PC-3 (cell line): ENCODE results near the gene ABCA3. TPM values are rescaled to one million over a fixed set of nuclear protein-coding genes. Genes with fewer than 3 reads are reported as not detected.
A peak's percentile ranks its signal among the peaks of the same experiment; 100 is the strongest.

ENCODE experiments used
- ATAC-seq: fragments of 200-7000 bp; cut with Tn5 transposase; 2 replicates; pipeline ENCODE4 v1.9.1; 2020; ENCODE audit warnings: mild to moderate bottlenecking, moderate library complexity
- BruUV-seq: library from RNA; stranded (reverse); fragments of 400-500 nt; replicated peaks from 2 replicates; lab custom pipeline; 2021; lab: Mats Ljungman, UMichigan
- CTCF ChIA-PET: fragments of 300-600 bp; sonication (Branson Sonifier 250); formaldehyde crosslinking; loops from one replicate; lab custom pipeline; 2022; ENCODE audit warnings: antibody characterized with exemption; lab: Charles Lee
- POLR2A ChIA-PET: fragments of 300-600 bp; sonication (Branson Sonifier 250); formaldehyde crosslinking; loops from one replicate; lab custom pipeline; 2022; ENCODE audit warnings: antibody characterized with exemption; ENCODE audit not compliant: unreplicated experiment; lab: Charles Lee
- DNase-seq: peaks from one replicate; pipeline ENCODE4 v3.0.0-alpha.2; 2015
- H2AFZ ChIP-seq: fragments of 300-600 bp; sonication (generic); 2 replicates; pipeline ENCODE4 v1.6.0; 2016; ENCODE audit warnings: antibody characterized with exemption, low read length
- H3F3A ChIP-seq: fragments of 300-600 bp; sonication (generic); one replicate; pipeline ENCODE4 v1.6.0; 2017; ENCODE audit warnings: antibody characterized with exemption, low read length, control low read depth, mild to moderate bottlenecking; ENCODE audit not compliant: unreplicated experiment
- H3K27ac ChIP-seq: fragments of 300-600 bp; sonication (generic); 2 replicates; pipeline ENCODE4 v1.5.1; 2016; ENCODE audit warnings: mild to moderate bottlenecking, low read length
- H3K27me3 ChIP-seq: fragments of 300-600 bp; sonication (generic); 2 replicates; pipeline ENCODE4 v1.6.1; 2016; ENCODE audit warnings: low read length, mixed read lengths
- H3K36me3 ChIP-seq: fragments of 300-600 bp; sonication (generic); 2 replicates; pipeline ENCODE4 v1.6.1; 2016; ENCODE audit warnings: low read depth, mixed run types, low read length, mixed read lengths
- H3K4me1 ChIP-seq: fragments of 300-600 bp; sonication (generic); 2 replicates; pipeline ENCODE4 v1.5.1; 2016; ENCODE audit warnings: low read length; ENCODE audit not compliant: insufficient read depth
- H3K4me2 ChIP-seq: fragments of 300-600 bp; sonication (generic); 2 replicates; pipeline ENCODE4 v1.6.0; 2016; ENCODE audit warnings: low read length
- H3K4me3 ChIP-seq: fragments of 300-600 bp; sonication (generic); 2 replicates; pipeline ENCODE4 v1.5.1; 2016; ENCODE audit warnings: mild to moderate bottlenecking, low read length, mixed read lengths
- H3K79me2 ChIP-seq: fragments of 300-600 bp; sonication (generic); 2 replicates; pipeline ENCODE4 v1.6.1; 2017; ENCODE audit warnings: low read length, mixed read lengths
- H3K9ac ChIP-seq: fragments of 300-600 bp; sonication (generic); 2 replicates; pipeline ENCODE4 v1.6.0; 2016; ENCODE audit warnings: mild to moderate bottlenecking, low read length
- H3K9me2 ChIP-seq: fragments of 300-600 bp; sonication (generic); replicated peaks from 2 replicates; pipeline ENCODE4 v1.6.1; 2016; ENCODE audit warnings: mixed run types, low read length, mixed read lengths
- H3K9me3 ChIP-seq: fragments of 300-600 bp; sonication (generic); 2 replicates; pipeline ENCODE4 v1.6.1; 2016; ENCODE audit warnings: low read length, mixed read lengths
- H4K20me1 ChIP-seq: fragments of 300-600 bp; sonication (generic); 2 replicates; pipeline ENCODE4 v1.6.1; 2016; ENCODE audit warnings: low read length, mixed read lengths
- CTCF ChIP-seq: fragments of 300-600 bp; sonication (generic); conservative IDR thresholded peaks from 2 replicates; pipeline ENCODE4 v1.5.1; 2017; ENCODE audit warnings: antibody characterized with exemption, low read depth, mild to moderate bottlenecking, low read length
- EZH2 ChIP-seq: fragments of 300-600 bp; sonication (generic); IDR thresholded peaks from one replicate; pipeline ENCODE4 v1.6.1; 2017; ENCODE audit warnings: antibody characterized with exemption, mild to moderate bottlenecking, low read length; ENCODE audit not compliant: unreplicated experiment
- EZH2phosphoT487 ChIP-seq: fragments of 300-600 bp; sonication (generic); IDR thresholded peaks from 2 replicates; pipeline ENCODE4 v1.6.1; 2018; ENCODE audit warnings: mild to moderate bottlenecking, antibody characterized with exemption, low read length, borderline replicate concordance
- intact Hi-C: fragments of 100-400 bp; cut with micrococcal nuclease; formaldehyde crosslinking; loops from 2 replicates; pipeline ENCODE4 v1.9.0; 2023
- total RNA-seq: library from RNA; depleted of rRNA; stranded (reverse); fragments of >200 nt; gene quantifications from 2 replicates; pipeline ENCODE4 v1.2.3, GENCODE V29; 2014

Gene ABCA3
- total RNA-seq, 1 experiment from 2014 or later = 11.0 TPM

- Histone ChIP-seq H3K4me2 (no peak overlapping the region), H3K4me3 (no peak overlapping the region), H2AFZ (no peak overlapping the region), H3K9me2 (no peaks in the 10 kb centered on the region), H3K27ac (no peak overlapping the region), H3K27me3 (peaks cover 14% of the 10 kb centered on the region; the same call in 1 of the 2 replicates), H4K20me1 (no peaks in the 10 kb centered on the region), H3K36me3 (no peaks in the 10 kb centered on the region), H3K9ac (no peak overlapping the region), H3K79me2 (no peaks in the 10 kb centered on the region), H3K9me3 (no peaks in the 10 kb centered on the region), H3K4me1 (no peaks in the 10 kb centered on the region), H3F3A (no peaks in the 10 kb centered on the region)
- ATAC-seq (no peak), DNase-seq (no peak)
- CTCF ChIA-PET = no interaction called here
- no TSS peak for BruUV-seq
- TF ChIP-seq EZH2 (no peak), CTCF (no peak), EZH2phosphoT487 (no peak)
- intact Hi-C loops = no loop called here
- POLR2A ChIA-PET = no interaction called here
These were observed 25.1 kb upstream of the ABCA3 start for GRCh38 chr16:2365397-2366294.

GRCh38 chr16:2364638-2365210 lies 24.2 kb upstream of the ABCA3 start:
- H4K20me1 ChIP-seq = no peaks in the 10 kb centered on the region
- H3K9ac ChIP-seq = no peak overlapping the region
- CTCF ChIA-PET = no interaction called here
- peak; percentile 4 for DNase-seq
- intact Hi-C loops = no loop called here
- no peak for ATAC-seq
- H3K9me3 ChIP-seq = no peaks in the 10 kb centered on the region
- no peaks in the 10 kb centered on the region for H3F3A ChIP-seq
- no peak overlapping the region for H3K27ac ChIP-seq
- no peak overlapping the region for H3K4me3 ChIP-seq
- TF ChIP-seq EZH2 = no peak
- no peak for TF ChIP-seq EZH2phosphoT487
- TF ChIP-seq CTCF = no peak
- no peaks in the 10 kb centered on the region for H3K36me3 ChIP-seq
- no peaks in the 10 kb centered on the region for H3K9me2 ChIP-seq
- no TSS peak for BruUV-seq
- no peaks in the 10 kb centered on the region for H3K4me1 ChIP-seq
- no peak overlapping the region for H2AFZ ChIP-seq
- POLR2A ChIA-PET = interaction anchor here (0.6 kb wide), 1 partner anchor 76 kb away, joined by 19 read pairs; no protein-coding TSS in a partner anchor
- no peaks in the 10 kb centered on the region for H3K79me2 ChIP-seq
- H3K4me2 ChIP-seq = no peak overlapping the region
- peaks cover 14% of the 10 kb centered on the region; the same call in 1 of the 2 replicates for H3K27me3 ChIP-seq
